PC-3 (cell line): ENCODE measurements around the gene RGS3.

Experiments
- EZH2 ChIP-seq: fragments of 300-600 bp; sonication (generic); IDR thresholded peaks from one replicate; pipeline ENCODE4 v1.6.1; 2017; ENCODE audit warnings: antibody characterized with exemption, mild to moderate bottlenecking, low read length; ENCODE audit not compliant: unreplicated experiment
- EZH2phosphoT487 ChIP-seq: fragments of 300-600 bp; sonication (generic); IDR thresholded peaks from 2 replicates; pipeline ENCODE4 v1.6.1; 2018; ENCODE audit warnings: mild to moderate bottlenecking, antibody characterized with exemption, low read length, borderline replicate concordance
- TF ChIP-seq, protein P1 (sequence below): fragments of 300-600 bp; sonication (generic); conservative IDR thresholded peaks from 2 replicates; pipeline ENCODE4 v1.5.1; 2017; ENCODE audit warnings: antibody characterized with exemption, low read depth, mild to moderate bottlenecking, low read length

DNA sequence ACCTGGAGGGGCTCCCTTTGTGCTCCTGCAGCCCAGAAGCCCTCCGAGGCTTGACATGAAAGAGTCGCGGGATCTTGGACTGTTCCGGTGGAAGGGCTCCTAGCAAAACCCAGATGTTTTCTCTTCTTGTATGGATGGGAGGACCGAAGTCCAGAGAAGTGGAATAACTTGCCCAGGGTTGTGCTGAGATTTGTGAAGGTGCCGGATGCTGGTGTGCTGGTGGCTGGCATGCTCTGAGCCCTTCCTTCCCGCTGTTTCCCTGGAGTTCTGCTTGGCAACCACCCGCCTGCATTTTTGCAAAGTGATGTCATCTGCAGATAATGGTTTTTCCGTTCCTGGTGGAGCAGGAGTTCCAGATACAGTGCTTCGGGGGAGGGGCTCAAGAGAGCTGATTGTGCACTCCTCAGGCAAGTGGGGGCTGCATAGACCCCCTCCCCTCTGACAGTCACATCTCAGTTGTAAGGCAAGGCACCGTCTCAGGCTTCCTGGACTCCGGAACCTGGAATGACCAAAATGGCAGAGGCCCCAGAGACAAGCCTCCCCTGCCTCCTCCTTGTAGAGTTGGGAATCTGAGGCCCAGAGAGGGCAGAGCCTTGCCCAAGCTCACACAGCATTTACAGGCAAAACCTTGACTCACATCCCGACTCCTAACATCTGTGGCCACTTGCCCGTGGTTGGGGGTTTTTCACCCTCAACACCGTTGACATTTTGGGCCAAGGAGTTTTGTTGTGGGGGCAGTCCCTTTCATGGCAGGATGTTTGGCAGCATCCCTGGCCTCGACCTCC lies 157.0 kb downstream of the RGS3 start:
- TF ChIP-seq, protein P1, sequence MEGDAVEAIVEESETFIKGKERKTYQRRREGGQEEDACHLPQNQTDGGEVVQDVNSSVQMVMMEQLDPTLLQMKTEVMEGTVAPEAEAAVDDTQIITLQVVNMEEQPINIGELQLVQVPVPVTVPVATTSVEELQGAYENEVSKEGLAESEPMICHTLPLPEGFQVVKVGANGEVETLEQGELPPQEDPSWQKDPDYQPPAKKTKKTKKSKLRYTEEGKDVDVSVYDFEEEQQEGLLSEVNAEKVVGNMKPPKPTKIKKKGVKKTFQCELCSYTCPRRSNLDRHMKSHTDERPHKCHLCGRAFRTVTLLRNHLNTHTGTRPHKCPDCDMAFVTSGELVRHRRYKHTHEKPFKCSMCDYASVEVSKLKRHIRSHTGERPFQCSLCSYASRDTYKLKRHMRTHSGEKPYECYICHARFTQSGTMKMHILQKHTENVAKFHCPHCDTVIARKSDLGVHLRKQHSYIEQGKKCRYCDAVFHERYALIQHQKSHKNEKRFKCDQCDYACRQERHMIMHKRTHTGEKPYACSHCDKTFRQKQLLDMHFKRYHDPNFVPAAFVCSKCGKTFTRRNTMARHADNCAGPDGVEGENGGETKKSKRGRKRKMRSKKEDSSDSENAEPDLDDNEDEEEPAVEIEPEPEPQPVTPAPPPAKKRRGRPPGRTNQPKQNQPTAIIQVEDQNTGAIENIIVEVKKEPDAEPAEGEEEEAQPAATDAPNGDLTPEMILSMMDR = no peak
- no peak for TF ChIP-seq EZH2
- TF ChIP-seq EZH2phosphoT487 = no peak
